Neuronal stem cell (in vitro differentiated cells): ENCODE results near the gene SINHCAF.

Experiments
- DNase-seq: peaks from one replicate; pipeline ENCODE4 v3.0.0-alpha.2; 2013; ENCODE audit warnings: low spot score
- H2AFZ ChIP-seq: one replicate; pipeline ENCODE4 v1.6.1; 2013; ENCODE audit warnings: mild to moderate bottlenecking, low read length, inconsistent platforms
- H2AK5ac ChIP-seq: 2 replicates; pipeline ENCODE4 v1.6.1; 2013; ENCODE audit warnings: low read depth, mild to moderate bottlenecking, inconsistent platforms, low read length, moderate library complexity, mixed read lengths
- H2BK120ac ChIP-seq: 2 replicates; pipeline ENCODE4 v1.6.1; 2013; ENCODE audit warnings: low read depth, mild to moderate bottlenecking, inconsistent platforms, low read length, moderate library complexity, mixed read lengths
- H2BK12ac ChIP-seq: one replicate; pipeline ENCODE4 v1.6.1; 2013; ENCODE audit warnings: low read length, inconsistent platforms
- H2BK15ac ChIP-seq: 2 replicates; pipeline ENCODE4 v1.6.1; 2013; ENCODE audit warnings: mild to moderate bottlenecking, low read length, inconsistent platforms, mixed read lengths
- H2BK5ac ChIP-seq: one replicate; pipeline ENCODE4 v1.6.1; 2013; ENCODE audit warnings: inconsistent platforms, mild to moderate bottlenecking, low read length, moderate library complexity
- H3K14ac ChIP-seq: one replicate; pipeline ENCODE4 v1.6.1; 2013; ENCODE audit warnings: low read length, inconsistent platforms
- H3K18ac ChIP-seq: 2 replicates; pipeline ENCODE4 v1.6.1; 2013; ENCODE audit warnings: low read length, inconsistent platforms
- H3K23ac ChIP-seq: 2 replicates; pipeline ENCODE4 v1.6.1; 2013; ENCODE audit warnings: low read depth, mild to moderate bottlenecking, mixed read lengths, low read length, inconsistent platforms; ENCODE audit not compliant: poor library complexity
- H3K27ac ChIP-seq: replicated peaks from 3 replicates; pipeline ENCODE4 v1.5.1; 2013; ENCODE audit warnings: low read length, inconsistent platforms
- H3K27me3 ChIP-seq, 3 experiments: 2 replicates each; pipeline ENCODE4 v1.6.1; 2013; ENCODE audit warnings: low read length in 3 of 3, mild to moderate bottlenecking in 2 of 3, inconsistent platforms in 1 of 3, low read depth in 1 of 3, mixed read lengths in 1 of 3, moderate library complexity in 1 of 3; ENCODE audit not compliant: control insufficient read depth in 3 of 3, insufficient read depth in 3 of 3
- H3K36me3 ChIP-seq, 2 donors: replicated peaks in 1 of 2; 2 replicates each; pipeline ENCODE4 v1.6.1; 2013; ENCODE audit warnings: low read length in 2 of 2; ENCODE audit not compliant: control insufficient read depth in 2 of 2, insufficient read depth in 2 of 2
- H3K4ac ChIP-seq: 2 replicates; pipeline ENCODE4 v1.6.1; 2013; ENCODE audit warnings: inconsistent platforms, mild to moderate bottlenecking, low read length, moderate library complexity
- H3K4me1 ChIP-seq, 2 donors: 1 replicate in 1 of 2; 2 replicates in 1 of 2; pipeline ENCODE4 v1.6.1; 2013; ENCODE audit warnings: low read length in 2 of 2, low read depth in 1 of 2; ENCODE audit not compliant: control insufficient read depth in 2 of 2, insufficient read depth in 1 of 2
- H3K4me2 ChIP-seq: one replicate; pipeline ENCODE4 v1.6.1; 2013; ENCODE audit warnings: mild to moderate bottlenecking, low read length, inconsistent platforms; ENCODE audit not compliant: insufficient read depth, poor library complexity, severe bottlenecking
- H3K4me3 ChIP-seq, 2 donors: 2 replicates each; pipeline ENCODE4 v1.5.1; 2013; ENCODE audit warnings: low read length in 2 of 2, mild to moderate bottlenecking in 2 of 2, inconsistent platforms in 1 of 2, moderate library complexity in 1 of 2
- H3K79me1 ChIP-seq: one replicate; pipeline ENCODE4 v1.6.1; 2013; ENCODE audit warnings: low read depth, mild to moderate bottlenecking, inconsistent platforms, low read length, moderate library complexity
- H3K9ac ChIP-seq: one replicate; pipeline ENCODE4 v1.6.1; 2013; ENCODE audit warnings: mild to moderate bottlenecking, low read depth, low read length, inconsistent platforms; ENCODE audit not compliant: poor library complexity
- H3K9me3 ChIP-seq, 2 donors: replicated peaks in 1 of 2; 2 replicates each; pipeline versions ENCODE3 to v1.6.1; 2013; ENCODE audit warnings: low read length in 2 of 2, mild to moderate bottlenecking in 2 of 2, inconsistent platforms in 1 of 2, low read depth in 1 of 2, mixed read lengths in 1 of 2, moderate library complexity in 1 of 2; ENCODE audit not compliant: control insufficient read depth in 2 of 2, insufficient read depth in 1 of 2
- H4K8ac ChIP-seq: one replicate; pipeline ENCODE4 v1.6.1; 2013; ENCODE audit warnings: low read depth, mild to moderate bottlenecking, inconsistent platforms, low read length, moderate library complexity
- H4K91ac ChIP-seq: one replicate; pipeline ENCODE4 v1.6.1; 2013; ENCODE audit warnings: low read length, low read depth, mild to moderate bottlenecking, inconsistent platforms; ENCODE audit not compliant: poor library complexity
- WGBS, 2 donors: extraction: QIAGEN DNeasy Blood & Tissue Kit; methylation state at CpG; one replicate each; pipeline ENCODE4 v1.1.7; 2013; ENCODE audit warnings: missing lambda C conversion rate in 2 of 2, mixed read lengths in 1 of 2; ENCODE audit not compliant: insufficient read length in 2 of 2, insufficient replicate concordance in 1 of 2; ENCODE audit errors: extremely low coverage in 2 of 2; 5-methylcytosine and 5-hydroxymethylcytosine counted together

Gene SINHCAF

DNA sequence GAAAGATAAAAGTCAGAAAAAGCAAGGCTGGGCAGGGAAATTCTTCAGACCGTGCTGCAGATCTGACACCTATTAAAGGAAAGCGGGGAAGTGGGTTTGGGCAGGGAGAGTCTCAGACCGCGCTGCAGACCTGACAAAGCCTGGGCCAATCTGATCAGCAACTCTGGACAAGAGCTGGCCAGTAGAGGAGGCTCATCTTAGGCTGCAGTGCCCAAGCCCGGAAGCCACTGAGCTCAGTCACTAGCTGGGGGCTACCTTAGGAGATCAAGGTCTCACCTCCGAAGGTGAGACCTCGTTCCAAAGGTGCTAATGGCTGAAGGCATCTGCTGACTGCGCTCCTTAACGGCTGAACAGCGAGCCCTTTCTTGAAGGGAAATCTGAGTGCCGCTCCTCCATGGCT, 60.2 kb downstream of the SINHCAF start:
- DNase-seq, result no peak
- H4K91ac ChIP-seq, result no peak overlapping the region
- H3K27me3 ChIP-seq, result peaks cover 0 to 2% (median 0%) of the 10 kb centered on the region in 3 experiments
- H3K9ac ChIP-seq, result no peak overlapping the region
- no peak overlapping the region for H2AK5ac ChIP-seq
- no CpG with 5 or more reads among the region's 11 CpGs for whole genome bisulfite sequencing, 2 donors
- no peak overlapping the region for H3K14ac ChIP-seq
- no peak overlapping the region for H3K27ac ChIP-seq
- no peak overlapping the region for H4K8ac ChIP-seq
- no peaks in the 10 kb centered on the region for H3K4me1 ChIP-seq
- H2BK12ac ChIP-seq, result no peak overlapping the region
- H3K4me2 ChIP-seq, result no peak overlapping the region
- peaks cover 0 to 4% of the 10 kb centered on the region in 2 donors for H3K36me3 ChIP-seq
- no peak overlapping the region for H3K4me3 ChIP-seq
- no peak overlapping the region for H3K18ac ChIP-seq
- H2BK15ac ChIP-seq, result no peak overlapping the region
- no peaks in the 10 kb centered on the region for H3K79me1 ChIP-seq
- no peak overlapping the region for H2BK120ac ChIP-seq
- H3K23ac ChIP-seq, result no peak overlapping the region
- no peak overlapping the region for H3K4ac ChIP-seq
- peaks cover 0 to 1% of the 10 kb centered on the region in 2 donors for H3K9me3 ChIP-seq
- H2AFZ ChIP-seq, result no peak overlapping the region
- H2BK5ac ChIP-seq, result no peak overlapping the region

DNA sequence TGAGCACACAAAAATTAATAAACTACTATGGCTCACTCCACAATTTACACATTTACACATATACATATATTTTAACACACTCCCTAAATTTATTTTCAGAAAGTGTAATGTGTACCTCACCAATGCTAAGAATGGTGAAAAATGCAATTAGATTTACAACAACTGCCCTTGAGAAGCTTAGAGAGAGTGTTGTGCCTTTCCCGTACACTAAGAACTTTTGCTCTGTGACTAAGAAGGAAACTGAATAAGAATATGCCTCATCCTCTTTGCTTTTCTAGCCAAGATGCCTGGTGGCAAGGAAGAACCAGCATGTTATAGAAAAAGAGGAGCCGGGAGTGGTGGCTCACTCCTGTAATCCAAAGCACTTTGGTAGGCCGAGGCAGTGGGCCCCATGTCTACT, 62.3 kb downstream of the SINHCAF start:
- no peaks in the 10 kb centered on the region for H3K9me3 ChIP-seq
- H3K79me1 ChIP-seq, result no peaks in the 10 kb centered on the region

DNA sequence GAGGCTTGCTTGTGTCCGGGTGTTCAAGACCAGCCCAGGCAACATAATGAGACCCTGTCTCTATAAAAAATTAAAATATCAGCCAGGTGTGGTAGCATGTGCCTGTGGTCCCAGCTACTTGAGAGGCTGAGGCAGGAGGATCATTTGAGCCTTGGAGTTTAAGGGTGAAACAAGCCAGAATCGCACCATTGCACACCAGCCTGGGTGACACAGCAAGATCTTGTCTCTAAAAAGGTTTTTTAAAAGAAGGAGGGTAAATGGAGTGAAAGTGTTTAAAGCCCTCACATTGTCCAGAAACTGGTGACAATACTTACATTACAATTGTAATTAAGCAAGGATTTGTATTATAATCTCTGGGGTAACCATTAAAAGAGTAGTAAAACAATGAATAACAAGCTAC, 64.2 kb downstream of the SINHCAF start:
- H3K18ac ChIP-seq, result no peak overlapping the region
- H3K14ac ChIP-seq, result no peak overlapping the region
- H4K8ac ChIP-seq, result no peak overlapping the region
- WGBS, 2 donors, result no CpG with 5 or more reads among the region's 2 CpGs
- H2BK12ac ChIP-seq, result no peak overlapping the region
- no peak overlapping the region for H2BK15ac ChIP-seq
- H3K9me3 ChIP-seq, result no peaks in the 10 kb centered on the region
- H2AK5ac ChIP-seq, result no peak overlapping the region
- H3K4me1 ChIP-seq, result no peaks in the 10 kb centered on the region
- H2BK5ac ChIP-seq, result no peak overlapping the region
- no peaks in the 10 kb centered on the region for H3K36me3 ChIP-seq
- no peak overlapping the region for H3K9ac ChIP-seq
- H4K91ac ChIP-seq, result no peak overlapping the region
- no peak overlapping the region for H3K23ac ChIP-seq
- H3K27me3 ChIP-seq, result no peaks in the 10 kb centered on the region
- H3K4me2 ChIP-seq, result no peak overlapping the region
- H2AFZ ChIP-seq, result no peak overlapping the region
- no peak overlapping the region for H3K4ac ChIP-seq
- no peak for DNase-seq
- no peak overlapping the region for H3K4me3 ChIP-seq
- no peak overlapping the region for H2BK120ac ChIP-seq
- H3K79me1 ChIP-seq, result no peaks in the 10 kb centered on the region
- H3K27ac ChIP-seq, result no peak overlapping the region

More for the DNA sequence above, 62.3 kb downstream of the SINHCAF start:
- H2BK12ac ChIP-seq, result no peak overlapping the region
- H3K4me3 ChIP-seq, result no peak overlapping the region
- no CpG with 5 or more reads among the region's 3 CpGs for WGBS, 2 donors
- no peak overlapping the region for H3K23ac ChIP-seq
- H3K4me1 ChIP-seq, result no peaks in the 10 kb centered on the region
- H2BK15ac ChIP-seq, result no peak overlapping the region
- no peak overlapping the region for H3K14ac ChIP-seq
- no peak overlapping the region for H2BK120ac ChIP-seq
- H2BK5ac ChIP-seq, result no peak overlapping the region
- H2AK5ac ChIP-seq, result no peak overlapping the region
- H3K18ac ChIP-seq, result no peak overlapping the region
- H3K27me3 ChIP-seq, result no peaks in the 10 kb centered on the region
- no peak overlapping the region for H4K8ac ChIP-seq
- H3K27ac ChIP-seq, result no peak overlapping the region
- H3K36me3 ChIP-seq, result no peaks in the 10 kb centered on the region
- H3K4ac ChIP-seq, result no peak overlapping the region
- DNase-seq, result no peak
- H2AFZ ChIP-seq, result no peak overlapping the region
- no peak overlapping the region for H4K91ac ChIP-seq
- H3K4me2 ChIP-seq, result no peak overlapping the region
- H3K9ac ChIP-seq, result no peak overlapping the region

- H3K4me3 ChIP-seq, result no peak overlapping the region
- H3K18ac ChIP-seq, result no peak overlapping the region
These were observed 65.1 kb downstream of the SINHCAF start for GRCh38 chr12:31260840-31261239.

More at GRCh38 chr12:31260840-31261239, 65.1 kb downstream of the SINHCAF start:
- Histone ChIP-seq H3K9ac (no peak overlapping the region), H3K9me3 (no peaks in the 10 kb centered on the region), H4K8ac (no peak overlapping the region), H2BK15ac (no peak overlapping the region), H3K4me2 (no peak overlapping the region), H3K27ac (no peak overlapping the region), H2BK5ac (no peak overlapping the region), H3K14ac (no peak overlapping the region), H3K4me1 (no peaks in the 10 kb centered on the region), H2BK12ac (no peak overlapping the region), H2AFZ (no peak overlapping the region), H2BK120ac (no peak overlapping the region), H3K79me1 (no peaks in the 10 kb centered on the region), H2AK5ac (no peak overlapping the region), H4K91ac (no peak overlapping the region), H3K36me3 (no peaks in the 10 kb centered on the region), H3K27me3 (no peaks in the 10 kb centered on the region), H3K23ac (no peak overlapping the region), H3K4ac (no peak overlapping the region)
- no CpG with 5 or more reads among the region's 2 CpGs for WGBS, 2 donors
- no peak for DNase-seq
